ENCODE results near the gene ASTN2.
A peak's percentile ranks its signal among the peaks of the same experiment; 100 is the strongest.
"Not testable (repeated sequence)": the region's sequence is repeated elsewhere in the genome, so short reads cannot be mapped to it uniquely, and the experiment has no call there.

ASTN2 gene

GRCh38 chr9:117073539-117074341 lies 341.1 kb downstream of the ASTN2 start:
- H3K27ac ChIP-seq = no peak overlapping the region
- TF ChIP-seq CTCF (conservative IDR thresholded peaks at IDR 0.05) = peak; percentile 81

- no peak for TF ChIP-seq CTCF (conservative IDR thresholded peaks at IDR 0.05)
- no peak overlapping the region for H3K27ac ChIP-seq
Observed at GRCh38 chr9:117073071-117073470, 341.8 kb downstream of the ASTN2 start.

- no peak for TF ChIP-seq CTCF (conservative IDR thresholded peaks at IDR 0.05)
- no peak overlapping the region for H3K27ac ChIP-seq
Observed at GRCh38 chr9:117072216-117072615, 342.6 kb downstream of the ASTN2 start.

DNA sequence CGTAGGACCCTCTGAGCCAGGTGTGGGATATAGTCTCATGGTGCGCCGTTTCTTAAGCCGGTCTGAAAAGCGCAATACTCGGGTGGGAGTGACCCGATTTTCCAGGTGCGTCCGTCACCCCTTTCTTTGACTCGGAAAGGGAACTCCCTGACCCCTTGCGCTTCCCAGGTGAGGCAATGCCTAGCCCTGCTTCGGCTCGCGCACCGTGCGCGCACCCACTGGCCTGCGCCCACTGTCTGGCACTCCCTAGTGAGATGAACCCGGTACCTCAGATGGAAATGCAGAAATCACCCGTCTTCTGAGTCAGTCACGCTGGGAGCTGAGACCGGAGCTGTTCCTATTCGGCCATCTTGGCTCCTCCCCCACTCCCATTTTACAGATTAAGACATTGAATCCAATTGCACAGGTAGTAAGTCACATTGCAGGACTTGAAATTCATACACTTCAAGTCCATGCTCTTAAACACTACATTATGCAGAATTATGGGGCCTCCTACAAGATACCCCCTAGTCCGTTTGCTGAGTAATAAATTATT lies 343.1 kb downstream of the ASTN2 start:
- H3K27ac ChIP-seq = not testable (repeated sequence)

DNA sequence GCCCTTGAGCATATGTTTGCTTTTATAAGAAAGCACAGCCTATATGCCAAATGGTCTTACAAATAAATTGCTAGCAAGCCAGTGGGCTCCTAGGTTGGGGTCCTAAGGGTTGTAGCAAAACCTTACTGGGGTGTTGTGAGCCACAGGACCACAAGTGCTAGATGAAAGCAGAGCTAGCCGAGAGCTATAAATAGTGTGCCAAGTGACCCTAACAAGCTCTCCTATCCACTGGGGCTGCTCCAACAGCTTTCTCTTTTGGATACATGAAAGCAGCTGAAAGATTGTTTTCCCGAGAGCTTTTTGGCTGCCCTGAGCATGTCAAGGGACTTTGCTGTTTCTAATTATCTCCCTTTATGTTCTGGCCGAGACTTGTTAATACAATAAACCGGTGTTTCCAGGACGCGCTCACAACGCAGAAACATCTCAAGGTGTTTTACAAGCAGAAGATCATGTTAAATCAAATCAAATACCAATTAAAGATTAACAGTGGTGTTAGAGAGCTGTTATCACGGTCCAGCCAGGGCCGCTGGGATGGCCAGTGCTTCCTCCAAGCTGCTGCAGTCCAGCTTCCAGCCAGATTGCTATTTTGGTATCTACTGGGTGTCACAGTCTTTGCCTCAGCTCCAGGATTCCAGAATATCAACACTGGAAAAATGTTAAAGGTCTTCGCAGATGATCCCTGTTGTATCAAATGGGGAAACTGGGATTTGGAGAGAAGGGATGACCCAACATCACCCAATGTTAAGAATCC lies 351.0 kb downstream of the ASTN2 start:
- TF ChIP-seq CTCF (conservative IDR thresholded peaks at IDR 0.05) = no peak
- peak overlapping the region; percentile 46; the same call in 1 of the 2 replicates for H3K27ac ChIP-seq

GRCh38 chr9:117060963-117061362 lies 353.9 kb downstream of the ASTN2 start:
- no peak for TF ChIP-seq CTCF (conservative IDR thresholded peaks at IDR 0.05)

DNA sequence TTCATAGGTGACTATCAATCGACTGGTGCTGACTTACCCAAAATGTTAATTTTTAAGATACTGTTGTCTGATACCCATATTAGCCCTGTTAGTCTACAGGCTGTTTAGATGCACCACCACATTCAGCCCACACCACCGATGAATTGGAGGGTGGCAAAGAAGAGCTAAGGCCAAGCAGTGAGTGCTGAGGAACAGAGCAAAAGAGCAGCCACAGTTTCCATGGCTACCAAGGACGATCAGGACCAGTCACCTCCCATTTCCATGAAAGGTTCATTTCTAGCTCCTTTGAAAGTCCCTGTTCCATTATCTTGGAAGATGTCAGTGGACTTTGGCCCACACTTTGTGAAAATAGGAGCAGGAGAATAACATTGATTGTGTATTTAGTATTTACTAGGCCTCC lies 364.9 kb downstream of the ASTN2 start:
- TF ChIP-seq CTCF (conservative IDR thresholded peaks at IDR 0.05) = no peak
- no peak overlapping the region; the same call in 1 of the 2 replicates for H3K27ac ChIP-seq

More at GRCh38 chr9:117060963-117061362, 353.9 kb downstream of the ASTN2 start:
- no peak overlapping the region for H3K27ac ChIP-seq

Measured in VCaP (cell line).